Measurements from ENCODE around the gene FAM193A.
"Not testable (repeated sequence)": the region's sequence is repeated elsewhere in the genome, so short reads cannot be mapped to it uniquely, and the experiment has no call there.

The FAM193A gene

DNA sequence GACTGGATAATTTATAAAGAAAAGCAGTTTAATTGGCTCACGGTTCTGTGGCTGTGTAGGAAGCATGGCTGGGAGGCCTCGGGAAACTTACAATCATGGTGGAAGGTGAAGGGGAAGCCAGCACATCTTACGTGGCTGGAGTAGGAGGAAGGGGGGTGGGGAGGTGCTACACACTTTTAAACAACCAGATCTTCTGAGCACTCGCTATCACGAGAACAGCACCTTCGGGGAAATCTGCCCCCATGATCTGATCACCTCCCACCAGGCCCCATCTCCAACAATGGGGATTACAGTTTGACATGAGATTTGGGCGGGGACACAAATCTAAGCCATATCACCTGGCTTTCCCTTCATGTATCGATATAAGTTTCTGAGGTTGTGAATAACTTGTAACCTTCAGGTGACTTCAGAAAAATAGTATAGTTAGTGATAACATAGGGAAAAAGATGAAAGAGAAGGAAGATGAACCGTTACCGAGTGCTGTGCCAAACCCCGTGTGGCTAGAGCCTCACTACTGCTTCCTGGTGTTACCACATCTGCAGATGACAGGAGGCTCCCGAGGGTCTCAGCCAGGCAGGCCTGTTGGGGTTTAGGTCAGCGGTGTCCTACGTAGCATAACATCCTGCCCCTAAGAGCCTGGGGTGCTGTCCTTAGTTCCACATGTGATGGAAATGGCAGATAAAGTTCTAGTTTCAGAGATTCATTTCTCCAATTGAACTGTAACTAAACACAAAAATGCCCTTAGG is 116.1 kb downstream of the FAM193A start:
- DNase-seq = no peak

- no peak for DNase-seq
These were observed 124.3 kb downstream of the FAM193A start for GRCh38 chr4:2660596-2661211.

DNA sequence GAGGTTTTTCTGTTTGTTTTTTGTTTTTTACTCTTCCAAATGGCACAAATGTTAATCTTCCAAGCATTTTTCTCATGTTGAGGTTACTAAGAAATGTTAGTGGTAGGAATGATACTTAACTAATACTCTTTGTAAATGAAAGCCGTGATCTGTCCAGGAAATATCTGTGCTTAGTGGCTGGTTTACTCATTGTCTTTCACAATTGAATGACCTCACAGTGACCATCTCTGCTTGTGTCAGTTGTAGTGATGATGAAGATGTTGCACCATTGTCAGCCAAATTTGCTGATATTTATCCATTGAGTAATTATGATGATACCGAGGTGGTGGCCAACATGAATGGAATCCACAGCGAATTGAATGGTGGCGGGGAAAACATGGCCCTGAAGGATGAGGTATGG is 126.2 kb downstream of the FAM193A start:
- DNase-seq = no peak

GRCh38 chr4:2663275-2663674 is 126.8 kb downstream of the FAM193A start:
- DNase-seq = no peak

GRCh38 chr4:2666722-2667247 is 130.3 kb downstream of the FAM193A start:
- no peak for DNase-seq

- no peak for DNase-seq
These were observed 131.0 kb downstream of the FAM193A start for GRCh38 chr4:2667428-2667827.

GRCh38 chr4:2671267-2671895 is 134.9 kb downstream of the FAM193A start:
- no peak for DNase-seq

DNA sequence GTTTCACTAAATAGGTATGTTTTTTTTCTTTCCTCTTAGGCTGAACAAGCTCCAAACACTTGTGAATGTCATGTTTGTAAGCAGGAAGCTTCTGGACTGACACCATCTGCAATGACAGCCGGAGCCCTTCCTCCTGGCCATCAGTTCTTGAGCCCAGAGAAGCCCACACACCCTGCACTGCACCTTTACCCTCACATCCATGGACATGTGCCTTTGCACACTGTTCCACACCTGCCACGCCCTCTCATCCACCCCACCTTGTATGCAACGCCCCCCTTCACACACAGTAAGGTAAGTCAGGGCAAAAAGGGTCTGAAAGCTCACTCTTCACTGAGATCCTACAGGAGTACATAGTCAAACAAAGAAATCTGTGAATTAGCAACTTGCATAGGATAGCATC is 135.6 kb downstream of the FAM193A start:
- no peak for DNase-seq

DNA sequence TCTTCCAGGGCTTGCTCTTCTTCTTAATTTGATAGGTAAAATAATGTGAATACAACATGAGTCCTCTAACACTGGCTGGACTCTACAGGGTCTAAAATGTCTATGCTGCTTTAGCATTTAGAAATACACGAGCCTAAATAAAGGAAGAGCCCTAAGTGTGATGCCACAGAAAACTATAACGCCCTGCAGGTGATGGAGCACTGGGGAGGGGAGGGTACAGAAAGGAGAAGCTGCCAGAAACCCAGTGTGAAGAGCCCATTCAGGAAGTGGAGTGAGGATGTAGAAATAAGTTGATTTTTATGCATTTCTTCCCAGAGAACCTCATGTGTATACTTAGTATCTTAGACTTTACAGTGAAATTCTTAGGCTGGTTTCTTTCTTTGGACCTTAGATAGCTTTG is 136.3 kb downstream of the FAM193A start:
- DNase-seq = no peak

GRCh38 chr4:2673157-2673556 is 136.7 kb downstream of the FAM193A start:
- DNase-seq = no peak

DNA sequence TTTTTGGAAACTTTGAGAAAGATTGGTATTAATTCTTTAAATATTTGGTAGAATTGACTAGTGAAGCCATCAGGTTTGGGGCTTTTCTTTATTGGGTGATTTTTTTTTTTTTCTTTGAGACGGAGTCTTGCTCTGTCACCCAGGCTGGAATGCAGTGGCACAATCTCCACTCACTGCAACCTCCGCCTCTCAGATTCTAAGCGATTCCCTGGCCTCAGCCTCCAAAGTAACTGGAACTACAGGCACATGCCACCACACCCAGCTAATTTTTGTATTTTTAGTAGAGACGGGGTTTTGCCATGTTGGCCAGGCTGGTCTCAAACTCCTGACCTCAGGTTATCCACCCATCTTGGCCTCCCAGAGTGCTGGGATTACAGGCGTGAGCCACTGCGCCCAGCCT is 143.3 kb downstream of the FAM193A start:
- not testable (repeated sequence) for DNase-seq

- no peak for DNase-seq
These were observed 148.0 kb downstream of the FAM193A start for GRCh38 chr4:2684486-2684885.

- DNase-seq = no peak
These were observed 149.1 kb downstream of the FAM193A start for GRCh38 chr4:2685541-2685940.

GRCh38 chr4:2686379-2687265 is 150.2 kb downstream of the FAM193A start:
- DNase-seq = no peak

DNA sequence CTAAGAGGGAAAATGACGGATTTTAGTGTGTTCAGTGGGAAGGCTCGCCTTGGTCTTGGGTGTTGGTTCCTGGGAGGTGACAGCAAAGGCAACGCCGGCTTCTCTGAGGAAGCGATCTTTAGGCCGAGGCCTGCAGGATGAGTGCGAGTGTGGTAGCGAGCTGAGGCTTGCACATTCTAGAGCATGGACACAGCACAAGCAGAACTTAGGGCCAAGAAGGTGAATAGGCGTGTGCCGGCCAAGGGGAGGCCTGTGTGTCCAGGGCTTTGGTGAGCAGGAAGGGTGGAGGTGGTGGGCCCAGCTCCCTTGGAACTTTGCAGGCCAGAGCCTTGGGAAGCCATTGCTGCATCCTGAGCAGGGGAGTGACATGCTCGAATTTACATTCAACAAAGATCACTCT is 151.8 kb downstream of the FAM193A start:
- no peak for DNase-seq

GRCh38 chr4:2688697-2689096 is 152.2 kb downstream of the FAM193A start:
- DNase-seq = no peak

DNA sequence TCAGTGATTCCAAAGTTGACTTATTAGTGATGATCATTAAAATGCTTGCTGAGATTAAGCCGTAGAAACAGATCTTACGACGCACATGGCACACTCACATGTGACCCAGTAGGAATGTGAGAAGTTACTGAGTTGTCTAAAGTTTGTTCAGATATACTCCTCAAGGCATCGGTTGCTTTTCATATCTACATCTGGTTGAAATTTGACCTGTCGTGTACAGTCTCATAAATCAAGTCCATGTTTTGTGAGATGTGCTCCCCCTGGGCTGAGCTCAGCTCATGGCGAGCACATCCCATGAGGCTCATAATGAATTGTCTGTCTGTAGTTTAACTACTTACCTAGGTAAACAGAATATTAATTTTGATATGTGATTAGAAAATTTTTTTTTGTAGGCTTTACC is 152.7 kb downstream of the FAM193A start:
- DNase-seq = no peak

GRCh38 chr4:2689825-2690700 is 153.6 kb downstream of the FAM193A start:
- peak; percentile 51 for DNase-seq

DNA sequence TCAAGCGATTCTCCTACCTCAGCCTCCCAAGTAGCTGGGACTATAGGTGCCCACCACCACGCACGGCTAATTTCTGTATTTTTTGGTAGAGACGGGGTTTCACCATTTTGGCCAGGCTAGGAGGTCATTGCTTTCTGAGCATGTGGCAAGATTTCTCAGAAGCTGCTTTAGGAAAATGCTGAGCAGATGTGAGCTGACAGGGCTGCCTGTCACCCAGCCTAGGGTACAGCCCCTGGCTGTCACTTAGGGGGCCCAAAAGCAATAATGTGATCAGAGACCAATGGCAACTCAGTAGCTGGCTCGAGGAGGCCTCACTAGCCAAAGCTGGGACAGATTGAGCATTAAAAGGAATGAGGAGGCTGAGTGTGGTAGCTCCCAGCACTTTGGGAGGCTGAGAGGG is 154.9 kb downstream of the FAM193A start:
- no peak for DNase-seq

DNA sequence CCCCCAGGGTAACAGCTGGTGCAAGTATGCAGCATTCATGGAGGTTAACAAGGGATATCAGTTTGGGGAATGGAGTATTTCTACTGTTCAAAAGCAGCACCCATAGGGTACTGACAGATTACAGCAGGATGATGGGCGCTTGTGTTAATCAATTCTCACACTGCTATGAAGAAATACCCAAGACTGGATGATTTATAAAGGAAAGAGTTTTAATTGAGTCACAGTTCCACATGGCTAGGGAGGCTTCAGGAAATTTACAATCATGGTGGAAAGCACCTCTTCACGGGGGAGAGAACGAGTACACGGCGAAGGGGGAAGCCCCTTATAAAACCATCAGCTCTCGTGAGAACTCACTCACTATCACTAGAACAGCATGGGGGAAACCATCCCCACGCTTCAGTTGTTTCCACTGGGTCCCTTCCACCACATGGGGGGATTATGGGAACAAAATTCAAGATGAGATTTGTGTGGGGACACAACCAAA is 155.5 kb downstream of the FAM193A start:
- peak; percentile 56 for DNase-seq

DNA sequence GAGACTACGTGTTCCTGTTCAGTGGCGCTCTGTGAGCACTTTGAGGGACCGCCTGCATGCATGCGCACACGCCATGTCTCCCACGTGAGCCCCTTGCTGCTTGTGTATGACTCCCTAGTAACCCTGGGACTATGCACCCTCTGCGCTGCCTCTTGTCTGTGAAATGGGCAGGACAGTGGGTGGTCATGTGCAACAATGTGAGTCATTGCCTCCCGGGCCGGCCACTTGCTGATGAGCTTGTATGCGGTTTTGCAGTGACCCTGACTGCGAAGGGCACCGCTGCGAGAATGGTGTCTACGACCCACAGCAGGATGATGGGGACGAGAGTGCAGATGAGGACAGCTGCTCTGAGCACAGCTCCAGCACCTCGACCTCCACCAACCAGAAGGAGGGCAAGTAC is 158.2 kb downstream of the FAM193A start:
- no peak for DNase-seq

All from activated CD4-positive, alpha-beta T cell treated with anti-CD3 and anti-CD28 coated beads for 48 hours (primary cell).